T-helper 1 cell treated with Interleukin-12 subunit alpha and Interleukin-12 subunit beta and Interleukin-4 antibody, amounts not matched to agents 30 ng/mL and 1 ng/mL, for 36 hours (primary cell): ENCODE data around the gene MAGIX. TPM values are rescaled to one million over a fixed set of nuclear protein-coding genes. Genes with fewer than 3 reads are reported as not detected.

Experiments used
- intact Hi-C: fragments of 100-400 bp; cut with micrococcal nuclease; formaldehyde crosslinking; loops from one replicate; pipeline ENCODE4 v1.15.1; 2024
- total RNA-seq: library from RNA; stranded (reverse); gene quantifications from 2 replicates; pipeline ENCODE4 v1.2.3, GENCODE V29; 2022

MAGIX gene
- total RNA-seq, 1 donor from 2014 or later = 2.0 TPM

DNA sequence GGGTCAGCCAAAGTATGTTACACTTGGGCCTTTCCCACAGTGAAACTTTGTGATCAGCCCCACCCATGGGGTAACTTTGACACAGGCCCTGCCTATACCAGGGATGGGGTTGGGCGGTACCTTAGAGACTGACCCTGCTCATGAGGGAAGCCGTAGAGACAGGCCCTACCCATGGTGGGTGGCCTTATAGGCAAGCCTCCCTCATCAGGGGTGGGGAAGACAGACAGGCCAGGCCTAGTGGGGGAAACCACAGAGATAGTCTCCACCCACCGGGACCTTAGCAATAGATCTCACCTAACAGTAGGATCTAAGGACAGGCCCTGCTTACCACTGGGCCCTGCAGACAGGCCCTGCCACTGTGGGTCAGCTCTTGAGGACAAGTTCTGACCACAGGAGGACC is 16.0 kb downstream of the MAGIX start:
- intact Hi-C loops = no loop called here

DNA sequence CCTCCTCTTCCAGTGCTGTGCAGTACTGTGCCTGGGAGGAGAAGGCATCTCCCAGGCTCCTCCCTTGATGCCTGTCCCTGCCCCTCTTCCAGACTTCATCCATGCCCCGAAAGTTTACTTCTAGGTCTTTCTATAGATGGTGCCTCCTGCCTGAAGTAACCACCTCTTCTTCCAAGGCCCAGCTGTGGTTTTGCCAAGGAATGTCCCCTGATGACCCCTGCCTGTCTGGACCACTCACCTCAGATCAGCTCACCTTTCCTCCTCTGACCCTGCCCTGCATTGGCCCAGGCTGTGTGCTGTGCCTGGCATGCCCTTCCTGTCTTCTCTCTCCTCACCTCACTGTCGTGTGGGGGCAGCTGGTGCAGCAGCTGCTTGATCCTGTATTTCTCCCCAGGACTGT is 16.8 kb downstream of the MAGIX start:
- intact Hi-C loops = no loop called here

DNA sequence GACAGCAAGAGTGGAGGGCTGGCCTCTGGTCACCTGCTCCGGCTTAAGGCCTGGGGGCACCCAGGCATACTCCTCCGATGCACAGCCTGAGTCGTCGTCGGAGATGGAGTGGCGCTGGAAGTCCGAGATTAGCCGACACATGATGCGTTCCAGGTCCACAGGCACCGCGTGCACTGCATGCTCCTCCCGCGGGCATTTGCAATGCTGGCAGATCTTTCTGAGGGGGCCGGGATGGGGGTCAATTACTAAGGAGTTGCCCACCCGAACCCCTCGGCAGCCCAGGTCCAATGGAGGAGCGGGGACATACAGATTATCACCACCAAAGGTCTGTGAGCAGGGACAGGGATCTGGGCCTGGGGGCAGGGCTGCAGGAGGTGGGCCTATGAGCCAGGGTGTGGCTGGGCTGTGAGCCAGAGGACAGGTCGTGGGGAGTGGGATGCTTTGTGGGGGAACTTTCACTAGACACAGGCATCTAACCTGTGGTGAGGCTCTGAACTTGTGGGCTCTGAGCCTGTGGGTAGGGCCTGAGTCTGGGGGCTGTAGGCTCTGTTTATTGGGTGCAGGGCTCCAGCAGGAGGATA is 21.2 kb downstream of the MAGIX start:
- intact Hi-C loops = no loop called here

DNA sequence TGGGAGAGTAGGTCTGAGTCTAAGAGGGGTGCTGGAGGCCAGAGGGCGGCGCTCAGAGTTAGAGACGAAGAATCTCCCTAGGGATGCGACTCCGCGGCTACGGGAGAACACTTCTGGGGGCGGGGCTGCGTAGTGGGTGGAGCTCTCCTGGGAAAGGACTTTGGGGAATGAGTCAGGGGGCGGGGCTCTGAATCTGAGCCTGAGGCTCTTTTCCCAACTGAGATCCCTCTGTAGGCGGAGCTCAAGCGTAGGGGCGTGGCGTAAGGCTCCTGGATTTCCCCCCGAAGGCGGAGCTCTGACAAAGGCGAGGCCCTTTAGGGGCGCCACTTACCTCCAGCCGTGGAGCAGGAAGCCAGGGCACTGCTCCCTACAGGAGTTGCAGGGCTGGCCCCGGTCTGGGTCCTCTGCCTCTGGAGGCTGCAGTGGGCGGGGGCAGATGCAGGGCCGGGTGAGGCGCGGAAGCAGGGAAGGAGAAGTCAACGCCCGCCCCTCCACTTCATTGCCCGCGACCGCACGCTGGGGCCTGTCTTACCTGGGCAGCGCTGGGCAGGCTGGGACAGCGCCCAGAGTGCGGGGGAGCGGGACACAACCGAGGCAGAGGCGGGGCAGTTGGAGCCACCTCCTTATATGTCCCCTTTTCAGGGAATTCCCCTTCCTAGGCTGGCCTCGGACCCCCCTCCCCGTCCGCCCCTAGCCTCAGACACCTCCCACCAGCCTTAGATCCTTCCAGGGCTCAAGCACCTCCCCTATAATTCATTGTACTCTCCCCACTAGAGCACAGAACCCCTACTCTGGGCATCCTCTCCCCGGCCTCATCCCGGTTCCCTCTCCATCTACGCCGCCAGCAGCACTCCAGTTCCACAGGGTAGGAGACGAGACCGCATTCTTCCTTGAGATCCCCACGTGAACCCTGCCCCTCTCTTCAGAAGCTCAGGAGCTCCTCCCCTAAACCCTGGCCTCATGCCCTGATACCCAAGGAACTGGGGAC is 22.0 kb downstream of the MAGIX start:
- intact Hi-C loops = no loop called here

DNA sequence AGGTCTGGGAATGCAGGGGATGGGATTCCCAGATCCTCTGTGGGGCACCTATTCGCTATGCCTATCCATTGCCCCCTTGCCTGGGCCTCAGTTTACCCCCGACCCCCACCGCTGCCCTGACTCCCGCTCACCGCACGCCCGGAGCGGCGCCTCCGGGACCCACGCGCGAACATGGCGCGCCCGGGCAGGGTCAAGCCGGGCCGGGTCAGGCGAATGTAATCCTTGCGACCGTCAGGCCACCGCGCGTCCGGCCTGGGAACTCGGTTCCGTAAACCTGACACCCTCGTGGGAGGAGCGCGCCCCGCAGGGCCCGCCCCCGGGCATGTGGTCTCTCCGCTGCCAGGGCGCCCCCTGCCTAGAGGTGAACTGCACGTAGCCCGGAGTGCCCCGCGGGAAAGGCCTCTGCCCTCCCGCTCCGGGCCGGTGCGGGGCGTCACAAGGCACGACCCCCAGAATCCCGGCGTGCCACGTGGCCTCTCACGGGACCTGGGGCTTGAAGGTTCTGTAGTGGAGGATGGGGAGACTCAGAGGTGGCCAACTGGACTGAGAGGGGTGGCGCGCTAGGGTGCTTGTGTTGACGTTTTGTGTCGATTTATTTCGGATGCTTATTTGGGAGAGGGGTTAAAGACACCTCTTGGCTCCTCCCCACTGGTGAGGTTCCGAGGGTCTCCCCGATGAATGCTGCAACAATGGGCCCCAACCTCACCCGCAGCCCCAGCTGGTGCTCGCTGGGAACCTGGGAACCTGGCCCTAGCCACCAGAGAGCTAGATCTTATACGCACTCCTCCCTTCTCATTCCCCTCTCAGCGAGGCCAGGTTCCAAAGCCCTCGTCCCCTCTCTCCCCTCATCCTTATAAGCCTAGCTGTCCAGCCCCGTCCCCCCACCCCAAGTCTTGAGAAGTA is 23.8 kb downstream of the MAGIX start, which contains the start of gene PRICKLE3:
Gene PRICKLE3 (minus strand): TSS at position 249 of the 903 bp plus-strand sequence. CDS start 76 bp downstream, at position 173.
- intact Hi-C loops = loop anchor here (1.0 kb wide), 2 partner anchors 14 to 63 kb away; partner anchors contain the start of gene GPKOW

DNA sequence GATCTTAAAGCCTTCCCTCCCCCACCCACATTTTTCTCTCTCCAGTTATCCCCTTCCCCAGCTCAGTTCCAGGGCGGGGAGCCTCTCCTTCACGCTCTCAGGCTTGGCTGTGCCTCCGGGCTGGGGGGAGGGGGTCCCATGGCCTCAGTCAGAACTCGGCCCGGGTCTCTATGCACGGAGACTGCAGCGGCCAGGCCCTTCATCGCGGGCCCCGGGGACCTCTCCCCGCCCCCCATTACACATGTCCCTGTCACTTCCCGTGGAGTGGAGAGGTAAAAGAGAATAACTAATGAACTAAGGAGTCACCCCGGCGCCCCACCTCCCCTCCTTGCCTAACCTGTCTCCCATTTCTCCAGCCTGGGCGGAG is 24.5 kb downstream of the MAGIX start:
- intact Hi-C loops = no loop called here

DNA sequence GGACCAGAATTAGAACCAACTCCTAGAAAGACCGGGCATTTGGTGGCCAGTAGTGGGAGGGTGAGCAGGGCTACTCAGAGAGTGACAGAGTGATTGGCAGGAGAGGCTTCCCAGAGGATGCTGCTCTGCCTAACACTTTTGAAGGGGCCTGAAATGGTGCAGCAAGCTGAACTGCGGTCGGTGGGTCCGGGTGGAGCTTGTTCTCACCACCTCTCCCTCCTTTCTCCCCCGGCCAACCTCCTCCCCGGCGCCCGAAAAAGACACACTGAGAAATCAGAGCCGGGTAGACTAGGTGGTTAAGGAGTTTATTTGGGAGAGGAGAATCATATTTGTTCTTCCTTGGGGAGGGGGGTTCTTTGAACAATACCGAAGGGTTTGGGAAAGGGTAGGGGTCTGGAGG is 25.0 kb downstream of the MAGIX start:
- intact Hi-C loops = no loop called here

DNA sequence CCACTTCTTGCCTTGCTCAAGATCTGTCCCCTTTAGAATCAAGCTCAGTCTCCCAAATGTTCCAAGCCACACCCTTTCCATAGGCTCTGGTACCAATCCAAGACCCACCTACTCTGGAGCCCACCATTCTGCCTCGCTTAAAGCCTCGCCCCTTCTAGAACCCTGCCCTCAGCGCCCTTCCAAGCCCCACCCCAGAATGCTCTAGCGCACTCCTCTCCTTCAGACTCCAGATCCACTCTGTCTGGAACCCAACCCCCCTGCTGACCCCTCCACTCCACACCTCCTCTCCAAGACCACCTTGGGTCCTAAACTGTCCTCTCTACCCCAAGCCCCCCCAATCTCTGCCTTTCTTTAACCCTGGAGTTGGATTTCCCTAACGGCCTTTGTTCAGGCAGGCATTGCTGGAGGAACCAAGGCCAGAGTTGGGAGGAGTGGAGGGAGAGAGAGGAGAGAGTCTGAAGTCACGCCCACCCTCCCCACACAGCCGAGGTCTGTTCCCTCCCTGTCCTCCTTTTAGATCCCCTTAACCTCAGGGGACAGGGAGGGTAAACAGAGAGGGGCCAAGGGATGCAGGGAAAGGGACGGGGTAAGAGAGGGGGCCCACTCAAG is 26.0 kb downstream of the MAGIX start:
- intact Hi-C loops = no loop called here

DNA sequence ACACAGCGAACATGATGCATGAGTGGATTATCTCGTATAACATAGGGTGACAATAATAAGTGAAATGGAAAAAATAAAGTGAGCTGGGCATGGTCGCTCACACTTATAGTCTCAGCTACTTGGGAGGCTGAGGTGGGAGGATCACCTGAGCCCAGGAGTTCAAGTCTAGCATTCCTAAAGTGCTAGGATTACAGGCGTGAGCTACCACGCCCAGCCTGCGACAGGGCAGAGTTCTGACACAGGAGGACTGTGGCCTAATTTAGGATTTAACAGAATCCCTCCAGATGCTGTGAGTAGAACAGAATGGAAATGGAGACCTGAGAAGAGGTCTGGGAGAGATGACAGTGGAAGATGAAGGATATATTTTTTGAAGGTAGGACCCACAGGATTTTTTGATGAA is 27.0 kb downstream of the MAGIX start:
- intact Hi-C loops = loop anchor here (1.0 kb wide), 1 partner anchor 690 kb away; the partner anchor contains the start of gene USP27X

DNA sequence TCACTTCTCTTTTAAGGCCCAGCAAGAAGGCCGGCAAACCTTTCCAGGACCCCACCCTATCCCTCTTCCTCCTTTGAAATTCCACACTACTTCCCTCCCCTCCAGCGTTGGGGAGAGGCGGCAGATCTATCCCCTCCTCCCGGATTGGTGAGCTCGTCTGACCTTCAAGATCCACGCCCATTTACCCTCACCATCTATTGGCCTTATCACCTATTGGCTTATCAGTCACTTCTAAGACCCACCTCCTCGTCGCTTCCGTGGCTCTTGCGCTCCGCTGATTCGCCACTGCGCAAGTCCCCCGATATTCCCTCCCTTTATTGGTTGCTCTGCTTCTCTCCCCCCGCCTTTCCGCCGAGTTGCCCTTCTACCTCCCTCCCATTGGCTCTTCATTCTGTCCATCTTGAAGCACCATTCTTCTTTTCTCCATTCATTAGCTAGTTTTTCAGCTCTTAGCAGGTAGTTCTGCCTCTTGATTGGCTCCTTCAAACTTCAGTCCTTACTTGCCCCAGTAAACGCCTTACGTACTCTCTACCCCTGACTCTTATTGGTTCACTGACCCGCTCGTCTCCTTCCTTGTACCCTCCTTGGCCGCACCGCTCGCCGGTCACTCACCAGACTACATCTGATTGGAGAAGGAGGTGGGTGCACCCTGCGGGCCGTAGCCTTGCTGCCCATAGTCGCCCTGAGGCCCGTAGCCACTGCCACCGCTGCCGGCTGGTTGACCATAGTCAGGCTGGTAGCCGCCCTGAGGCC is 28.4 kb downstream of the MAGIX start:
- intact Hi-C loops = loop anchor here (1.0 kb wide), 11 partner anchors 9 to 688 kb away; partner anchors contain the start of genes CCDC22, GPKOW, PPP1R3F and SYP

DNA sequence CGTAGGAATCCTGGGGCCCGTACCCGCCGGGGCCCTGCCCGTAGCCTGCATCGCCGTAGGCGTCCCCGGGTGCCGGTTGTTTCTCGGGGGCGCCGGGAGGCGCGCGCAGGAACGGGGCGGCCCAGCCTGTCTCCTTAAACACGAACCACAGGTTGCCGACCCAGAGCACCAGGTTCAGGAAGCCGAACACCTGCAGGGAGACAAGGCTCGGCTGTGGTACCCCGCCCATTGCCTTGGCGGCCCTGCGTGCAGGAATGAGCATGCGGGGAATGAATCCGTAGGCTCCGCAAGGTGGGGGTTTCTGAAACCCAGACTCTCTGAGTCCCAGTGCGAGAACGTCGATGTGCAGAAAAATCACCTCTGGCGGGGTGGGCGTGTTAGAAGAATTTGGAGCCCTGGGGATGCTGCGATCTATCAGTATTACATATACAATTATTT is 29.0 kb downstream of the MAGIX start:
- intact Hi-C loops = loop anchor here (1.0 kb wide), 11 partner anchors 9 to 594 kb away; partner anchors contain the start of genes CCDC22, GPKOW, PPP1R3F and SYP

DNA sequence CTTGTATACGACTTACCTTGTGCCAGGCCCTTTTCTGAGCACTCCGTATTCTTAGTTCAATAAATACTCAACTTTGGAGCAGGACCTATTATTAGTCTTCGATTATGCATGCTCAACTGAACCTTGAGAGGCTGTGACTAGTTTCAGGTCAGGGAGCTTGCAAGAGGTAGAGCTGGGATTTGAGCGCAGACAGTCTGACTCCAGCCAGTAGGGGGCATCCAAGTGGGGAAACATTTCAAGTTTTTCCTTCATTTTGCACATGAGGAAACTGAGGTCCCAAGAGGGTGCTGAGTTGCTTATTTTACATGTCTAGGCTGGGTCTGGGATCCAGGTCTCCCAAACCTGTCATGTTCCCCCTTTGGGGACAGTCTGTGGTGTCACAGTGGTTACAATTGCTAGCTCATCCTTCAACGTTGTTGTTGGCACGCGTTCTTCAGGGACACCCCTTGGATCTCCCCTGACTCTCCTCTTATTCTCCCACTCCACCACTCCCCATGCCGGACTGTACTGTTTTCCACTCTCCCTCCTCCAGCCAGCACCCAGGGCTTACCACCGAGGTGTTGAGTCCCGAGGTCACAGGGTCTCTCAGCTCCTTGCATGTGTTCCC is 30.3 kb downstream of the MAGIX start:
- intact Hi-C loops = loop anchor here (1.0 kb wide), 1 partner anchor 561 kb away; no protein-coding TSS in a partner anchor

DNA sequence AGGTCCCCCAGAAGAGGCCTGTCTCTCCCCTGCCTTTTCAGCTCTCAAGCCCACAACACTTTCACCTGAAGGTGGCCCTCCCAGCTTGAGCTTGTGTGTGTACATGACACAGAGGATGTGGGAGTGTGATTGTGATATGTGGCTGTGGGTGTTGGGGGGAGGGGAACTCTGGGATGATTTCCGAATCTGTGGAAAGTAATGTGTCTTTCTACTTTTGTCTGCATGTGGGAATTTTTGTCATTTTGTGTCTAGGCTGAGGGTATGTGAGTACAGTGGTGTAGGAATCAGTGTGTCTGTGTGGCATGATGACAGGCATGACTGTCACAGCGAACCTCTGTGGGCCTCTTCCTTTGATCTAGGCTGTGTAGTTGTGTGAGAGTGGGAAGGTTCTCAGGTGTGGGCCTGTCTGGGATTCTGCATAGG is 31.0 kb downstream of the MAGIX start:
- intact Hi-C loops = no loop called here

DNA sequence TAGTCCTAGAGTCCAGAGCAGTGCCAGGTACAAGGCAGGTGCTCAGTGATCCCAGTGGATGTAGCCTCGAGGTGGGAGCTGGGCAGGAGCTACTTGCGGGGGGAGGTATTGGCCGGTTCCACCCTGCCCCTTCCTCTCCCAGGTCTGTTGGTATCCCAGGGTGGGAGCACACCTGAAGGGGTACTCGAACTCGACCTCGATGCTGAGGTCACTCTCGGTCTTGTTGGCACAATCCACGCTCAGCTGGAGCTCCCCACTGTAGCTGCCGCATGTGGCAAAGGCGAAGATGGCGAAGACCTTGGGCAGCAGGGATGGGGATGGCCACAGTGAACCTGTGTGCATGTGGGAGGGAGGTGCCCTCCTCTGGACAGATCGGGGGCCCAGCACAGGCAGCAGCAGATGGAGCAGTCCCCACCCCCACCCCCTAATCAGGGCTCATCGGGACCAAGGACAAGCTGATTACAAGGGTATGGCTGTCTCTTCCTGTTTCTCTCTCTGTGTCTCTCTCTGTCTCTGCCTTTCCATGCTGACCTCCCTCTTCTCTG is 35.1 kb downstream of the MAGIX start:
- intact Hi-C loops = no loop called here

DNA sequence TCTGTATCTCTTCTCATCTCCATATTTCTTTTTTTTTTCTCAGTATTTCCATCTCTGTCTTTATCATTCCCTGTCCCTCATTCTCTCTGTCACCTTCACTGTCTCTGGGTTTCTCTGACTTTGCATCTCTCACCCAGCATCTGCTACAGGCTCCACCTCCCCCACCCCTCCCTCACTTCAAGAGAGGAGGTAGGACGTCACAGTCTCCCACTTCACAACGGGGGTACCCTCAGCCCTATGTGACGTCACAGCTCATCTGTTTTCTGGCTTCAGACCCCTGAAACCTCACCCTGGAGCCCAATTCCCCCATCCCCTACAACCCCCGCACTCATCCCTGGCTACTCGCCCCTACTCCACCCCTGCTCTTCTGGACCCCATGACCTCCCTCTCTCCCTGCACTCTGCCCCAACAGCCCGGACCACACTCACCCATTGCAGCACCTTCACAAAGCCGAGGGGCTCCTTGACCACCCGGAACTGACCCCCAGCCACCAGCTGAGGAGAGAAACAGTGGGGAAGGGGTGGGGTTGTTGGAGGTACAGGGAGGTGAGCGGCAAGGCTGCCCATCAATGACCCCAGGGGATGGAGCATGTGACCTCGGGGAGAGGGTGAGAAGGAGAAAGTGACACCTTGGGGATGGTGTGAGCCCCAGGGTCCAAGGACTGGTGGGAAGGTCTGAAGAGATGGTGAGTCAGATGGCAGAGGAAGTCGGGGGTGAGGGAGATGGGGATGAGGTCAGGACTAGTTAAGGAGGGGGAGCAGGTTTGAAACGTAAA is 36.2 kb downstream of the MAGIX start:
- intact Hi-C loops = no loop called here

DNA sequence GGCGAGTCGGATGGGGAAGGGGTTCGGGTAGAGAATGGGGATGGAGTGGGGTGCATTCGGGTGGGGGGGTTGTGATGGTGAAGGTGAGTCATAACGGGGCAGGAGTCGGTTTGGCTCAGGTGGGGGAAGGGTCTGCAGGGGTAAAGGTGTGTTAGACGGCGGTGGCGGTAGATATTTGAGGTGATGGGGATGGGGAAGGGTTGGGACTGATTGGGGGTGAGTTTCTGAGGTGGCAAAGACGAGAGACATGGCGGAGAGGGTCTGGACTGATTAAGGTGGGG is 36.7 kb downstream of the MAGIX start:
- intact Hi-C loops = no loop called here

DNA sequence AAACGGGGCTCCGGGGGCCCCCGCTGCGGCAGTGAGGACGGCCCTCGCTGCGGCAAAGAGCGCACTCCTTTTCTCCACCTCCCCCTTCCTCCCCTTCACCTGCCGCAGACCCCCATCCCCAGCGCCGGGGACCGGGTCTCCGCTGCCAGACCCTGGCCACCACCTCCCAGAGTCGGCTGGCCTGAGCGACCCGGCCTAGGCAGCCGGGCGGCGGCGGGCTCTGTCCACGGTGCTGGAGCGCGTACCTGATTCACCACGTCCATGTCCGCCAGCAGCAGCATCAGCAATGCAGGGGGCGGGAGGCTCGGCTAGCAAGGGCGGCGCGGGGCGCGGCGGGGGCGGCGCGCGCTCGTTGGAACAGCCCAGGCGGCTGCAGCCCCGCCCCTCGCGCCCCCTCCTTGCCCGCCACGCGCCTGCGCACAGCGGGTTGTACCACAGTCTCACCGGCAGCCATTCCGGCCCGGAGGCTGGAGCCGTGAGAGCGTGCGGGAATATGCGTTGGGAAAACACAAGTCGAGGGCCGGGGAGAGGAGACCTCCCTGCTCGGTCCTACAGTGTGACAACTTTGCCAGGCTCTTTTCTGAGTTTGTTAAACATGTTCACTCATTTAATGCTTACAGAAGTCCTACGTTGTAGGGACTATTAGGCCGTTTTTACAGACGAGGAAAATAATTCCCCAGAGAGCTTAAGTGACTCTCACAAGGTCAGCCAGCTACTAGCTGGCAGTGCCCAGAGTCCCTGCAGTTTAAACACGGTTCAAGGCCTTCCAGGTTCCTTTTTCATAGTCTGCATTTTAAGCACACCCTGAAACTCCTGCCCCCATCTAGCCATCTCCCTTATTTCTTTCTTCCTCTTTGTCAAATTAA is 37.6 kb downstream of the MAGIX start, which contains the start of gene SYP:
Gene SYP (minus strand): TSS at position 288 of the 866 bp plus-strand sequence. CDS start 7 bp downstream, at position 281.
- intact Hi-C loops = loop anchor here (1.0 kb wide), 5 partner anchors 9 to 661 kb away; partner anchors contain the start of genes CCDC22, PPP1R3F and TBC1D25
